Skin of body (tissue), 2 donors: ENCODE data around the gene RAB44. TPM values are rescaled to one million over a fixed set of nuclear protein-coding genes. Genes with fewer than 3 reads are reported as not detected.
A peak's percentile ranks its signal among the peaks of the same experiment; 100 is the strongest.
"Not testable (repeated sequence)": the region's sequence is repeated elsewhere in the genome, so short reads cannot be mapped to it uniquely, and the experiment has no call there.

Source experiments
- DNase-seq: peaks from one replicate; lab custom pipeline; 2025; lab: John Stamatoyannopoulos, UW
- total RNA-seq: library from RNA; depleted of rRNA; stranded (reverse); fragments of >200 nt; gene quantifications from one replicate; pipeline ENCODE4 v1.2.3, GENCODE V29; 2014

RAB44 gene, protein sequence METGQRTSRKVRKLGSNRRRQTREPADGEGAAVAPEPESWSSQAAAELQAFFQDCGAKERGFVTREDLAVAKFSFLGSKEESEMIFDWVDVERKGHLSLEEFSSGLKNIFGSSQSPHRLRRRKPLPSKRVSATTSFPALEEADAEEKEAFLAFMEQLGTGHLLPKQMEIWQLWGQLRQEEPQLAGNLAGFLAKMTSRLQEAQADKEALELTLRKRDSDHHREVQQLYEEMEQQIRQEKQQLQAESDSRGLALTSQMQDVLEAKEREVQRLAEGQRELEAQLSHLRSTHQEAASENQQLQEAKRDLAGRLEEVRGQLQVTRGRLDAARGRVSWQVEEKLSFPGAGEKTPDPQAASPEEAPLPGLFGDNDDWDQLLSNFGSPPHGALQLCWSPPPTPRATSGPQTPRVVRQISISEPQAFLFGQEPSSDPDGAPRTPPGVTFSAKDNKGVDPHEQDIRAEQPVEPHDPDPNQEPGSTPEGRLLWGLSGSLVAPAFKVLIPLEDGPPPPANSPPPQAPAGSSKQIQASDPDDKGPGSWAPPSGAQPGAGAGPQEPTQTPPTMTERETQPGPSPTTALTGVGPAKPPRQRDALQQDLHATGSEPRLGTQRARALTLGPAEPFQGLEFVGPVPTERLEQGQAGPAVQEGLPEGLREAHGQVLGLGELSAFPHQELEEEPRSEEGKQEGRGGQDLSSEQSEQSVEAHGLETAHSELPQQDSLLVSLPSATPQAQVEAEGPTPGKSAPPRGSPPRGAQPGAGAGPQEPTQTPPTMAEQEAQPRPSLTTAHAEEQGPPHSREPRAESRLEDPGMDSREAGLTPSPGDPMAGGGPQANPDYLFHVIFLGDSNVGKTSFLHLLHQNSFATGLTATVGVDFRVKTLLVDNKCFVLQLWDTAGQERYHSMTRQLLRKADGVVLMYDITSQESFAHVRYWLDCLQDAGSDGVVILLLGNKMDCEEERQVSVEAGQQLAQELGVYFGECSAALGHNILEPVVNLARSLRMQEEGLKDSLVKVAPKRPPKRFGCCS
- 0.59 TPM for total RNA-seq

DNA sequence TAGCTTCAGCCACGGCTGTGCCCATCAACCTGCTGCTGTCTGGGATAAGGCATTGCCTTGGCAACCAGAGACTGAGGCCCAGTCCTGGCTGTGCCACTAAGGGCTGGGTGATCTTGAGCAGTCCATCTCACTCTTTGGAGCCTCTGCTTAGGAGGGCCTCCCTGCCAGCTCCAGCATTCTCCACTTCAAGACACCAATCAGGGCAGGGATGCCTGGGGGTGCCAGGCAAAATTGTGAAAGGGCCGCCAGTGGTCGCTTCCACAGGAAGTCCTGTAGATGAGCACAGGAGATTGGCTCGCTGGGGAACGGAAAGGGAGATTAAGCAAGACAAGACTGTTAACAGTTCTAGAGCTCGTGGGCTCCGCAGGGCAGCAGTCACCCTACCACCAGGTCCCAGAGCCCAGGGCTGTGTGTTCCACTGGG is at the start of gene RAB44:
Gene RAB44 (plus strand): TSS at position 346 of the 423 bp plus-strand sequence. CDS start 6,410 bp downstream, outside the sequence.
- DNase-seq = no peak

DNA sequence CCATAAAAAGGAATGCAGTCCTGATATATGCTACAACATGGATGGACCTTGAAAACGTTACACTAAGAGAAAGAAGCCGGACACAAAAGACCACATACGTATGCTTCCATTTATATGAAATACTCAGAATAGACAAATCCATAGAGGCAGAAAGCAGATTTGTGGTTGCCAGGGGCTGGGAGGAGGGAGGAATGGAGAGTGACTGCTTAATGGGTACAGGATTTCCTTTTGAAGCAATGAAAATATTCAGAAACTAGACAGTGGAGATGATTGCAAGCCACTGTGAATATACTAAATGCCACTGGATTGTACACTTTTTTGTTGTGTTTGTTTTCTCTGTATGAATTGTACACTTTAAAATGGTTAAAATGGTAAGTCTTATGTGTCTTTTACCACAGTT is 48.5 kb upstream of the RAB44 start:
- no peak for DNase-seq

DNA sequence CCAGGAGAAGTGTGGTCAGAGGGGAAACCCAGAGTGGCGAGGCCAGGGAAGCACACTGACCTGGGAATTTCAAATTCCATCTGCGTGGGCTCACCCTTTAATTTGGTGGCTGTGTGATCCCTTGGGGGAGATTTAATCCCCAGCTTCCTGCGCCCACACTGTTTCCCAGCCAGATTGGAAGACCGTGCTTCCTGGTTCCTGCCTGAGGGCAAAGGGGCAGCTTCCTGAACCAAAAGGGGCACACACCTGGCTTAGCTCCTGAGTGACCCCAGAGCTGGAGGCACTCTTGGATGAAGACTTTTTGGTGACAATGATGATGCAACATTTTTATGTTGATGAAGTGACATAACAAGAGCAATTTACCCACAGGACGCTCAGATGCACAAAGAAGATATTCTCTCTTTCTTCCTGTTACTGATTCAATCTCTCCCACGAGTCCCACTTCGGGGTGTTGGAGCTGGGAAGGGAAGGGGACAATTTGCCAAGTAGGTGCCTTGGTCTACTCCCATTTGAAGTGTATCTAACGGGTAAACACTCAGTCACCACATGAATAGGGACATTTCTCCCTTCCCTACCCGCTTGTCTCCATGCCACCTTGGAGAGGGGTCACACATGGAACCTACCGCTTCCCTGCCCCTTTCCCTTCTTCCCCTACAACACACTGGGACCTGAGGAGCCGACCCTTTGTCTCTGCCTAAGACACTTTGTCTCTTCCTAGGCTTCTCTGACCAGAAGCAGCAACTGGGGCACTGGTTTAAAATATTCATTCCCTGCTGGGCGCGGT is 47.7 kb upstream of the RAB44 start:
- no peak for DNase-seq

DNA sequence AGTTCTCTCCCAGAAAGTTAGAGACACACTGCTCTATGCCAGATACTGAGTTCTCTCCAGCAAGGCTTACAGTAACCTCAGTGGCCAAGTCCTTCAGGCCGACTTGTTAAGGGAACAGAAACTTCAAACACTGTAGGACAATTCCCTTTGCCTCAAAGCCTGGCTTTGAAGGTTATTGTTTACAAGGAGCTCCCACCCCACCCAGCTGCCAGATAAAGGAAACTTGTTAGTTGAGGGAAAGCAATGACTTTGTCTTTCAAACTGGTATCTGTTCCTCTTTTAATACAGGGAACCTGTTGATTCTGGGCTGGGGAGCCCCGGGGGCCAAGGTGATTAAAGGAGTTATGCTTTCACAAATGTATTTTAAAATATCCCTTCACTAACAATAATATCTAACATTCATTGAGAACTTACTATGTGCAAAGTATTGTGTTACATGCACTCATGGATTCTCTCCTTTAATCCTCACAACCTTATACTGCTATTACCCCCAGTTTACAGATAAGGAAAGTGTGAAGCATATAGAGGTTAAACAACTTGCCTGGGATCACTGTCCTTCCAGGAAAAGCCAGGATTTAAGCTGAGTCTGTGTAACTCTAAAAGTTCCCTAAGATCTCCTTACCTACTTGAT is 46.7 kb upstream of the RAB44 start:
- DNase-seq = no peak

DNA sequence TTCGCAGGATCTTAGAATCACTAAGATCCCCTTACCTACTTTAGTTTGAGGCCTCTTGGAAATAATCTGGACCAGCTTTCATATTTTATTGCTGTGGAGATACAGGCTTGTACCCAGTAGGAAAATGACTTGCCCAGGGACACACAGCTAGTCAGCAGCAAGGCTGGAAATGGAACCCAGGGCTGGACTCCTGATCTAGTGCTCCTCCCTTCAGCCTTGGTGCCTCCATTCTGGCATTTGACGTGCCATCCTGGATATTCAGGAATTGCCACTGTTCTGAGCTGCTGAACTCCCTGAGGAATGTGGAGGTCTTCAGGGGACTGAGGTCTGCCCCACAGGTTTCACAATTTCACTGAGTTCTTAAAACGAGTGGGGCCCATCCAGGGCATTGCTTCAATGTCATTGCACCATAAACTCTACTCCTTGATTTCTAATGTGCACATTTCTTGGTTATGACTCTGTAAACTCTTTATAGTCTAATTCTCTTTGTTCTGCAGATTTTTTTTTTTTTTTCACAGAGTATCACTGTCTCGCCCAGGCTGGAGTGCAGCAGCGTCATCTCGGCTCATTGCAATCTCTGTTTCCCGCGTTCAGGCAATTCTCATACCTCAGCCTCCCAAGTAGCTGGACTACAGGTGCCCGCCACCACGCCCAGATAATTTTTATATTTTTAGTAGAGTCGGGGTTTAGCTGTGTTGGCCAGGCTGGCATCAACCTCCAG is 45.8 kb upstream of the RAB44 start:
- DNase-seq = no peak

DNA sequence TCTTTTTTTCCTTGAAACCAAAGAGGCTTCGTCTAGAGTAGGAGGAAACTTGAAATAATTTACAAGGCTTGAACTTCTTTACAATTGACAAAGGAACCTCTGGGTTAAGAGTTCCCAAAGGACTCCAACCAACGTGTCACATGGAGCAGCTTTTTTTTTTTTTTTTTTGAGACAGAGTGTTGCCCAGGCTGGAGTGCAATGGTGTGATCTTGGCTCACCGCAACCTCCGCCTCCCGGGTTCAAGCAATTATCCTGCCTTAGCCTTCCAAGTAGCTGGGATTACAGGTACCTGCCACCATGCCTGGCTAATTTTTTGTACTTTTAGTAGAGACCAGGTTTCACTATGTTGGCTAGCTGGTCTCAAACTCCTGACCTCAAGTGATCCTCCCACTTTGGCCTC is 43.2 kb upstream of the RAB44 start:
- not testable (repeated sequence) for DNase-seq

DNA sequence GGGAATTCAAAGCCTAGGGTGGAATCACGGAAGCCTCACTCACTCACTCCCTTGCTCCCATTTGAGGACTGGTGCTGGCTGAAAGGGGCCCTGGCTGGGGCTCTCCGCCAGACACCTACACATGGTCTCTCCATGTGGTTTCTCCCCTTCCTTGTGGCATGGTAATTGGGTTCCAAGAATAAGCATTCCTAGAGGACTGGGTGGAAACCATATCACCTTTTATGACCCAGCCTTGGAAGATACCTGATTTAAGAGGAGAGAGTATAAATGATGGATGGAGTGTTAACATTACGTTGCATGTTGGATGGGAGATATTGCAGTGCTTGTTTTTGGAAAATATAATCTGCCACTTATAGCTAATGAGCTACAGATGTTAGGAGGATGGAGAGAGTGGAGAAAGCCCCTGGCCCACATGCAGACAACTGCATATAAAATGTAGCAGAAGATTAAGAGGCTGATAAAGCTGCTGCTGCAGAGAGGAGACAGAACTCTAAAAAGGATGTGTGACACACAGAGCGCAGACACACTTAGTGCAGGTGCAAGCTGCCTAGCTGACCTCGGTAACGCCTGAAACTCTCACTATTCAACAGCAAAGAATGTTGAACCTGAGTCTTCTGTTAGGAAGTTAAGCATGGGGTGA is 42.4 kb upstream of the RAB44 start:
- peak; percentile 22 for DNase-seq

DNA sequence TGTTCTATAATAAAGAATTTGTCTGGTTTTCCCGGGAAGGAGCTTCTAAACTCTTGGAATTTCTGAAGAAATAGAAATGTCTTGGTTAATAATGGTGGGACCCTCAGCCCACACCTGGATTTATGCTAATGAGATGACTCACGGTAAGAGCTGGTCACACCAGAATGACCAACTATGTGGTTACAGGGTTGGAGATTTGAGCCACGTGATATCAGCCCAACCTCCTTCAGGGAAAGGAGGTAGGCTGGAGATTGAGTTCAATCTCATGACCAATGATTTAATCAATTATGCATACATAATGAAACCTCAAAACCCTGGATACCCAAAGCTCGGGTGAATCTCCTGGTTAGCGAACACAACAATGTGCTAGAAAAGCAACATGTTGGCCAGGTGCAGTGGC is 41.2 kb upstream of the RAB44 start:
- DNase-seq = no peak

DNA sequence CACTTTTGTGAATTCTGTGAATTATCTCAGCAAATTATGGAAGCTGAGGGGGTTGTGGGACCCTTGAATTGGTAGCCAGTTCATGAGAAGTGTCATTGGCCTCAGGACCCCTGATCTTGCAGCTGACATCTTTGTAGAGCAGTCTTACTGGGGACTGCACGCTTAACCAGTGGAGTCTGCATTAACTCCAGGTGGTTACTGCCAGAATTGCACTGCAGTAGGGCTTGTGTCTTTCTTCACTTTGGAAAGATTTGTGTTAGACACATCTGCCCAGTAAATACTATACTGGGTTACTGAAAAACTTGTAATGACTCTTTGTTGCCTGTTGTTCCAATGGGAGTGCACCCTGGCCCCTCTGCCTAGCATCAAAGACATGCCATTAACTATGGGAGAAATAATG is 40.4 kb upstream of the RAB44 start:
- no peak for DNase-seq

DNA sequence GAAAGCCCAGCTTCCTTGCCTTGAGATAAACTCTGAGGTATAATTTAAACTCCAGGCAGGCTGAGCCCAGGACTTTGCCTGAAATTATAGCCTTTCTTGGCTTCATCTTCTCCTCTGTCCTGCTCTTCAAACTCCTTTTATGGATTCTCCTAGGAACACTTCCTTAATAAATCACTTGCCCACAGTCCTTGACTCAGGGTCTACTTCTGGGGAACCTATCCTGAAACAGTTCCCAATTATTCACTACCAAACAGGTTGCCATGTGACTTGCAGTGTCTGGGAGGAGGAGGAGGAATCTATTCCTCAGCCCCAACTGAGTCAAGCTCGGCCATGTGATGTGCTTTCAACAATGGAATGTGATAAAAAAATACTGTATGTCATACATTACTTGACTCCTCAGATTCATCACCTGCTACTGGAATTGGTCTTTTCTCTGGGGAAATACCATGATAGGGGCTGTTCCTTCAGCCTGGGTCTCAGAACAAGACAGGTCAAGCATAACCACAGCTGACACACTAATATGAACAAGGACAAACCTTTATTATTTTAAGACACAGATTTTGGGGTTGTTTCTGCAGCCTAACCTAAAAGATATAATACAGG is 39.6 kb upstream of the RAB44 start:
- DNase-seq = no peak

DNA sequence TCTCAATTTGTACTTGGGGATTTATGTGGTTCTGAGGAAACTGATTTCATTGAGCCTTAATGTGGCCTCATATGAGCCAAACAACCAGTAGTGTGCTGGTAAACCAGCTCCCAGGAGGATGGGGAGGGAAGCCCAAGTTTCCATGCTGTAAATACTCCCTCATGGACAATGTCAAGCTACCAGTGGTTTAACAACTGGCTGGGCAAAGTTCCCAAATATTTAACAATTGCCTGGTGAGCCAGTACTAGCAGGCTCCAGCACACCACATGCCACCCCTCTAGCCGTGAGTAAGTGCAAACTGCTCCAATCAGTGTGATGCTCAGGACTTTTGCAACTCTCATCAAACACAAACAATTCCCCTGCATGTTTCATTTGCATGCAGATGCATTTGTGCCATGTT is 38.4 kb upstream of the RAB44 start:
- DNase-seq = no peak

DNA sequence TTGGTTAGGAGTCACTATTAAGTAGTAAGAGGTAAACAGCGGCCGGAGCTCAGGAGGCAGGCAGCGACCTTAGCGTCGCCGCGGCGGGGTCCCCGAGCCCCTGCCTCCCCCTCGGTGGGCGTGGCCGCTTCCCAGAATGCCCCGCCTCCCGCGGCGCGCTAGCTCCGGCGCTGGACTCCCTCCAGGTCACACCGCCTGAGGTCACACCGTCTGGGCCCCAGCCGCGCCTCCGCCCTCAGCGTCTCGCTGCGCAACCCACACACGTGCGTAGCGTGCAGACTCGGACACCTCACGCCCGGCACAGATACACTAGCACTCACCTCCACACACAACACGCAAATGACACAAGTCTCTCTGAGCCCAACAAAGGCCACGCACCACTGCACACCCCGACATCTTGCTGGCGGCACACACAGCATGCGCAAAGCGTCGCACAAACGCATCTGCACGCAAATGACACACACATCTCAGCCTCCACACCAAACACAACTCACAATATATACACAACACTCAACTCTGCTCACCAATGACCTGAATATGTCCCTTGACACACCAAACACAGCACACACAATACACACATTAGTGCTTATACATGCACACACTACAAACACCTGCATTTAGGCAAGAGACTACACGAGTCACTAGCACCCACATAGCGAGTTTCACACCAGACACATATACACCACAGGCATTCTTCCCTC is 36.7 kb upstream of the RAB44 start:
- no peak for DNase-seq

DNA sequence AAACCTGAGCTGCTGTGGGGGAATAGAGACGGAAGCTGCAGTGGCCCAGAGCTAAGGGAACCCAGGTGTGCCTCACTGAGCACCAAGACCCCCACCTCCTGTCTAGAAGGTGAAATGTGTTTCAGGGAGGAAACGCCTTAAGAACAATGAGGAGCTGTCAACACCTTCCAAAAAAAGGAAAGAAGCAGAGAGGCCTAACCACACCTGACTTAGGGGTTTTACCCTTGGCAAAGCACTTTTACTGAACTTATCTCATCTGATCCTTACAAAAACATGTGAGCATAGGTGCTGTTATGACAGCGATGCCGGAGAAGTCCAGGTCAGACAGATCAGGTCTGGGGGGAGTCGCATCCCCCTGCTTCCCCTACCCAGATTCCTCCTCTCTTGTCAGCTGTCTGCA is 35.2 kb upstream of the RAB44 start:
- DNase-seq = no peak

DNA sequence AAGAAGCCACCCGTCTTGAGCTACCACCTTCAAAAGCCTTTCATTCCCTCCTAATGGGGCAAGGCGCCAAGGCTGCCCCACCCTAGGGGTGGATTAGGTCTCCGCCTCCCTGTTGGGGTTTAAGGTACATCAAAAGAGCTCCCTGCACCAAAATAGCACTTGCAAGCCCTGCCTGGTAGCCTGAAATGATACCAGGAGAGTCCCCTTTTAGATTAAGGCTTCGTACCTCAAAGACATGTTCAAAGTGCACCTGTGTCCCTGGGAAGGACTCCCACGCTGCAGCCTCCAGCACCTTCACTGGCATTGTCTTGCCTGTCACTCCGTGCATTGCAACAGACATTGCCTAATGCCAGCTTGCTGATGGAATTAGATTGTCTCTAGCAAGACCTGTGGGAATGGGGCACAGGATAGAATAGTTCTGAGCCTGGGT is 34.8 kb upstream of the RAB44 start:
- DNase-seq = no peak

DNA sequence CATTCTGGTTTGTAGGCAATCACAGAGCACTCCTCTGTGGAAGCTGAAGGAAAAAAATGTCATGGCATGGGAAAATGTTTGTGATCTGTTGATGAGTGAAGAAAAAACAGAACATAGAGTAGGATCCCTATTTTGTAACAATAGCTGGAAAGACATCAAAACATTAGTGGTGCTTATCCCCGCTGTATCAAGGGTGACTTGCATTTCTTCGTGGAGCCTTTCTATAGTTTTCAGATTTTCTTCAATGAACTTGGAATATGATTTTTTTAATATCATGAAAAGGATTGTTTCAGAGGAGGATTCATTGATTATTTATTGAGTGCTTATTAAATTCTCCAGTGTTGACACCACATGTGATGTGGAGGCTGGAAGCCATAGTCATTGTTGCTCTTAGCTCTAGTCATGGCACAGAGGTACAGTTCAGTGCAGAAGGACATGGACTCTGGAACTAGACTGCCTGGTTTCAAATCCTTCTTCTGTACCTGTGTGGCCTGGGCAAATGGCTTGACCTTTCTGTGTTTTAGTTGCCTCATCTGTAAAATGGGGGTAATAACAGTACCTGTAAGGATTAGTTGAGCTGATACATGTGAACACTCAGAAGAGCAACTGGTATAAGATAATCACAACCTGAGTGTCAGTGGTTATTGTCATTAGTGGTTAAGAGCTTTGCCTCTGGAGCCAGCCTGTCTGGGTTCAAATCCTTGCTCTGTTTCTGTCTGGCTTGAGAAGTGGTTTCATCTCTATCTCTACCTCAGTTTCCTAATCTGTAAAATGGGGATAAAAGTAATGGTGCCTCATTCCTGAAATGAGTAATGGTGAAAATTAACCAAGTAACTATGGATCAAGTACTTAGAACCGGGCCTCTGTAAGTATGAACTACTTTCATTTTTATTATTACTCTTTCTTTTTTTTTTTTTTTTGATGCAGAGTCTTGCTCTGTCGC is 33.9 kb upstream of the RAB44 start:
- DNase-seq = no peak

DNA sequence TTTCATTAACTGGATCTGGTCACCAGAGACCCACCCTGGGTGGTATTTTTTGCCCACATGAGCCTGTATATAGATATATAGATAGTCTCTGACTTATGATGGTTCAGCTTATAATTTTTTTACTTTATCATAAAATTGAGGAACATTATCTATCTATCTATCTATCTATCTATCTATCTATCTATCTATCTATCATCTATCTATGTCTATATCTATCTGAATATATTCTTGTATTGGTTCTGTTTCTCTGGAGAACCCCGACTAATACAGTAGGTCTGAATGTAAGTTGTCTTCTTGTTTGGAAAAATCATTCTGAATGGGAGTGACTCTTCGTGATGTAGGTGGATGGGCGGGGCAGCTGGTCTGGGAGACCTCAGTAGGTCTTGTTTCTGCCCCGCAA is 32.4 kb upstream of the RAB44 start:
- DNase-seq = no peak

DNA sequence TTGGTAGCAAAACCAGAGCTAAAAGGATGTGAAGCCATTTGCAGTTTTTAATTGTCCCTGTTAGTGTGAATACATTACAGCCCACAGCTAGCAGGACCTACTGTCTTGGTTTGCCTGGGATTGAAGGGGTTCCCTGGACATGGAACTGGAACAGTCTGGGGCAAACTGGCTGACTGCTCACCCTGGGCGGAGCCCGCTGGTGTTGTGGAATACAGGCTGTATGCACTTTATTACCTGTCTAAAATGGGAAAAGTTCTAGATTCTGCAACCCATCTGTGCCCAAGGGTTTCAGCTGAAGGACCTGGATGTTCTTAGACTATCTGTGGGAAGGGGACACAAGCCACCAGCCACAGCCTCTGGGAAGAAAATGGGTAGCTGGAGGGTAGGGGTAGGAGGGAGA is 31.3 kb upstream of the RAB44 start:
- no peak for DNase-seq
